ENCODE data around the gene C3orf52.

The C3orf52 gene

GRCh38 chr3:112136959-112137693 is 50.9 kb downstream of the C3orf52 start:
- H3K9me3 ChIP-seq (ENCODE audit: insufficient read depth, low read length, severe bottlenecking): no peaks in the 10 kb centered on the region
- H2AFZ ChIP-seq (ENCODE audit: low read depth, low read length): no peak overlapping the region
- no peak overlapping the region for H3K4me2 ChIP-seq (ENCODE audit: insufficient read depth, low read length)
- no peaks in the 10 kb centered on the region for H4K20me1 ChIP-seq (ENCODE audit: insufficient read depth, low read length)
- no peaks in the 10 kb centered on the region for H3K79me2 ChIP-seq (ENCODE audit: insufficient read depth, low read length)
- DNase-seq (no peak), ATAC-seq (ENCODE audit: insufficient read depth, low read depth) (no peak; the same call in 2 of the 3 replicates)
- TF ChIP-seq EZH2 (IDR thresholded peaks at IDR 0.05; ENCODE audit: borderline replicate concordance, low read depth, low read length, severe bottlenecking) (no peak), CTCF (IDR thresholded peaks at IDR 0.05; ENCODE audit: borderline replicate concordance, extremely low read depth, low read length, poor library complexity, severe bottlenecking) (peak; percentile 57)
- no peak overlapping the region for H3K4me3 ChIP-seq (ENCODE audit: low read depth in 1 of 2, low read length in 2 of 2)
- no peak overlapping the region for H3K9ac ChIP-seq (ENCODE audit: low read depth, low read length)
- no peaks in the 10 kb centered on the region for H3K36me3 ChIP-seq (ENCODE audit: insufficient read depth, low read length)
- no peaks in the 10 kb centered on the region for H3K4me1 ChIP-seq (ENCODE audit: insufficient read depth, low read length)
- H3K27me3 ChIP-seq (ENCODE audit: insufficient read depth, low read length, poor library complexity): peaks cover 7% of the 10 kb centered on the region
- H3K27ac ChIP-seq (ENCODE audit: low read length): no peak overlapping the region

GRCh38 chr3:112137781-112138180 is 51.6 kb downstream of the C3orf52 start:
- Histone ChIP-seq H3K4me1 (ENCODE audit: insufficient read depth, low read length) (no peaks in the 10 kb centered on the region), H3K79me2 (ENCODE audit: insufficient read depth, low read length) (no peaks in the 10 kb centered on the region), H3K36me3 (ENCODE audit: insufficient read depth, low read length) (no peaks in the 10 kb centered on the region), H3K27me3 (ENCODE audit: insufficient read depth, low read length, poor library complexity) (peaks cover 7% of the 10 kb centered on the region), H3K9ac (ENCODE audit: low read depth, low read length) (no peak overlapping the region), H3K4me2 (ENCODE audit: insufficient read depth, low read length) (no peak overlapping the region), H3K4me3 (ENCODE audit: low read depth in 1 of 2, low read length in 2 of 2) (no peak overlapping the region), H4K20me1 (ENCODE audit: insufficient read depth, low read length) (no peaks in the 10 kb centered on the region), H2AFZ (ENCODE audit: low read depth, low read length) (no peak overlapping the region), H3K27ac (ENCODE audit: low read length) (no peak overlapping the region), H3K9me3 (ENCODE audit: insufficient read depth, low read length, severe bottlenecking) (no peaks in the 10 kb centered on the region)
- ATAC-seq (ENCODE audit: insufficient read depth, low read depth) (no peak), DNase-seq (no peak)
- no peak for TF ChIP-seq CTCF (IDR thresholded peaks at IDR 0.05; ENCODE audit: borderline replicate concordance, extremely low read depth, low read length, poor library complexity, severe bottlenecking)
- no peak for TF ChIP-seq EZH2 (IDR thresholded peaks at IDR 0.05; ENCODE audit: borderline replicate concordance, low read depth, low read length, severe bottlenecking)

- Histone ChIP-seq H3K79me2 (ENCODE audit: insufficient read depth, low read length) (no peaks in the 10 kb centered on the region), H3K4me1 (ENCODE audit: insufficient read depth, low read length) (no peaks in the 10 kb centered on the region), H4K20me1 (ENCODE audit: insufficient read depth, low read length) (no peaks in the 10 kb centered on the region), H3K27me3 (ENCODE audit: insufficient read depth, low read length, poor library complexity) (peaks cover 7% of the 10 kb centered on the region), H3K27ac (ENCODE audit: low read length) (no peak overlapping the region), H3K4me3 (ENCODE audit: low read depth in 1 of 2, low read length in 2 of 2) (no peak overlapping the region), H3K4me2 (ENCODE audit: insufficient read depth, low read length) (no peak overlapping the region), H3K36me3 (ENCODE audit: insufficient read depth, low read length) (no peaks in the 10 kb centered on the region), H3K9me3 (ENCODE audit: insufficient read depth, low read length, severe bottlenecking) (no peaks in the 10 kb centered on the region), H2AFZ (ENCODE audit: low read depth, low read length) (no peak overlapping the region), H3K9ac (ENCODE audit: low read depth, low read length) (no peak overlapping the region)
- TF ChIP-seq CTCF (IDR thresholded peaks at IDR 0.05; ENCODE audit: borderline replicate concordance, extremely low read depth, low read length, poor library complexity, severe bottlenecking) (no peak), EZH2 (IDR thresholded peaks at IDR 0.05; ENCODE audit: borderline replicate concordance, low read depth, low read length, severe bottlenecking) (no peak)
- ATAC-seq (ENCODE audit: insufficient read depth, low read depth) (no peak), DNase-seq (no peak)
Measured at GRCh38 chr3:112138219-112138969, 52.2 kb downstream of the C3orf52 start.
